GM21825 (cell line): ENCODE data around the gene SDC3.
A peak's percentile ranks its signal among the peaks of the same experiment; 100 is the strongest.
"Not testable (repeated sequence)": the region's sequence is repeated elsewhere in the genome, so short reads cannot be mapped to it uniquely, and the experiment has no call there.

Experiments used
- ATAC-seq: cut with Tn5 transposase; IDR thresholded peaks from one replicate; pipeline ENCODE4 v1.9.1; 2021; ENCODE audit warnings: mild to moderate bottlenecking, moderate library complexity; ENCODE audit not compliant: unreplicated experiment

SDC3 gene

DNA sequence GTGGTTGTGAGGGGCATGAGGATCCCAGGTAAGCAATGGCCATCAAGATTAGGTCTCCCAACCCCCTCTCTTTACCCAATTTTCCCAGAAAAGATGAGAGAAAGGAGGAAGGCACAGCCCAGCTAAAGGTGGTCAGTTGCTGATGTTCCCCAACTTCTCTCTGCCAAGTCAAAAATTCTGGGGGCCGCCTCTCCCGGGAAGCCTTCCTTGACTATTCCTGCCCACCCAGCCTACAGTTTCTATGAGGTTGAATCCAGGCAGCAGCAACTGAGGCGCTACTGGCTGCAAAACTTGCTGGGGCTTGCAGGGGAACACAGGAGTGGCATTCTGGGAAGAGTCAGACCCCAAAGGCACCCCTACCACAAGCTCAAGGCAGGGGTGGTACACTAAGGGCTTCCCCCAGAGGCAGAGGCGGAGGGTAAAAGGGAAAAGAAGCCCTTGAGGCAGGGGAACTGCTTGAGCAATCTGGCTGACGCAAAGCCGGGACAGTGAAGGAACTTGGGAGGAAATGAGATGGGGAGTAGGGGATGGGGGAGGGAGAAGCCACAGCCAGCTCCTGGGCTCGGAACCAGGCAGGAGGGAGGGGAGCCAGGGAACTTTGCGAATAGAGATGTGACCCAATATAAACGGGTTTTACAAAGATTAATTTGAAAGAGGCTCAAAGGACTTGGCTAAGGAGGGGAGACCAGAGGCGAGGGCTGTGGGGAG is 31.2 kb downstream of the SDC3 start:
- no peak for ATAC-seq

DNA sequence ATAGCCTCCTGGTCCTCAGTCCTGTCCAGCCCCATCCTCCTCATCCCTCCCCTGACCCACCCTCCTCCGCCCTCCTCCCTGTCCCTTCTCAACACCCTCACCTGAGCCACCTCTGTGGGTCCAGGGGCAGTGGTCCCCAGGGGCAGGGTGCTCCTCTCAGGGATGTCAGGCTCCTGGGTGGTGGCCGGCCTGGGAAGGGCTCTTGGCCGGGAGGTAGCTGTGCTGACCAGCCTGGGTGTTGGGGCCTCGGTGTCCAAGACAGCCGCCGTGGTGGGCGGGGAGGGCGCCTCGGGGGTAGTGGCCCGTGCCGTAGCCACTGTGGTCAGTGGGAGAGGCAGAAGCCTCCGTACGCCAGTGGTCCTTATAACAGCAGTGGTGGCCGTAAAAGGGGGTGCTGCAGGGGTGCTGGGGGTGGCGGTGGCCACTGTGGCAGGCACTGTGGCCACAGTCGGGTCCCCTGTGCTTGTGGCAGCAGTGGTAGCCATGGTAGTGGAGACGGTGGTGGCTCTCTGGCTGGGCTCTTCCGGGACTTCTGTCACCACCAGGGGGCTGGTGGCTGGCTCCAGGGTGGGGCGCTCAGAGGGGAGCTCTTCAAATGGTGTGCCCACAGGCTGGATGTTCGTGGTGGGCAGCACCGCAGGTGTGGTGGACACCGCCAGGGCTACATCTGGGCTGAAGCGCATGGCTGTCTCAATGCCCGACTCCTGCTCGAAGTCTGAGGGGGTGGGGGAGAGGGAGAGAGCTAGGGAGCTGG is 31.9 kb downstream of the SDC3 start:
- ATAC-seq: no peak

DNA sequence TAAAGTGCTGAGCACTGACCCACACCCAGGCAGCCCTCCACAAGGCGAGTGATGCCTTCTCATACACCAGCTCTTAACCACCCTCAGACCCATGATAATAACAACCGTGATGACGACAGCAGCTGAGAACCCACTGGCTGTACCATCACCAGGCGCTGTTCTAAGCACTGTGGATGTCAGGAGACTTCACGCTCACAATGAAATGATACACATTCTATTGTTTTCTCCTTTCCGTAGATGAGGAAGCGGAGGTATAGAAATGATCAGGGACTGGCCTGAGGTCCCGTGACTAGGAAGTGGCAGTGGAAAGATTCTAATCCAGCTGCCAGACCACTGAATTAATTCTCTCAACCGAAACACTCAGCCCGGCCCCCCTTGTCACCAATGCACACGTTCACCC is 32.6 kb downstream of the SDC3 start:
- no peak for ATAC-seq

DNA sequence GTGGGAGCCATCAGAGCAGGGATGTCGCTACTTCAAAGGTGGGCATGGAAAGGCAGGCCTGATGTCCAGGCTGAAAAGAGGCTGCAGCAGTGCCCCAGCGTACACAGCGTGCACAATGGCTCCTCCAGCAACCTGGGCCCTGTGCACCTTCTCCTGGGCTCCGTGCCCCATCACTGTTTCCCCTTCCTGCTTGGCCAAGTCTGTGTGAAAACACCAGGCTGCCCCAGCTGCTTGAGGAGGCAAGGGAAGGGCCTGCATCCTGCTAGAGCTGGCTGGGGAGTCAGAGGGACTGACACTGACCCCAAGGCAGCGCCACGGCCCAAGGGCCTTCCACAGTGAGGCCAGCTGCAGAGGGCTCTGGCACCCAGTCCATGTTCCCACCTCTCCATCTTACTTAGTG is 33.4 kb downstream of the SDC3 start:
- no peak for ATAC-seq

DNA sequence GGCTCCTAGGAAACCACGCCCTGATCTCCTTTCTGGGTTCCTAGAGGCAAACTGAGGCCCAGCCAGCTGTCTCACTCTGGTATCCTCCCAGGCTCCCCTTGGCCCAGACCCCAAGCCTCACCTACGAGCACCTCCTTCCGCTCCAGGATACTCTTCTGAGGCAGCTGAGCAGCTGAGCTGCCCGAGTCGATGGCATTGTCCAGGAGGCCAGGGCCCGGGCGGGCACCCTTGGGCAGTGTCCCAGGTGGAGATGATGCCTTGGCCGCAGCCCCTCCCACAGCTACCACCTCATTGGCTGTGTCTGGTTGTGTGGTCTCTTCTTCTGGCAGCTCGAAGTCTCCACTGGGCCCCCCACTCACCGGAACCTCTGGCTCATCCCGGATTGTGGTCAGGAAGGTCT is 34.4 kb downstream of the SDC3 start:
- ATAC-seq: no peak

DNA sequence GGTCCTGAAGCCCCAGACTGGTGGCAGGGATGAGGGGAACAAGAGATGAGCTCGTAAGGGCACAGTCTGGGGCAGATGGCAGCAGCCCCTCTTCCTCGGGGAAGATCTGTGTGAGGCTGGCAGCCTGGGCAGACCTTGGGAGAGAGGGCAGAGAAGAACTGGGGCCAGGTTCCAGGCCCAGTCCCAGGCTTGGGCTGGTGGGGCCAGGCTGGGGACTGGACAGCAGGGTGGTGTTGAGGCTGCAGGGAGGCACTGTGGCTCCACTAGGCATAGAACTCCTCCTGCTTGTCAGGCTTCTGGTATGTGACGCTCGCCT is 35.7 kb downstream of the SDC3 start:
- no peak for ATAC-seq

DNA sequence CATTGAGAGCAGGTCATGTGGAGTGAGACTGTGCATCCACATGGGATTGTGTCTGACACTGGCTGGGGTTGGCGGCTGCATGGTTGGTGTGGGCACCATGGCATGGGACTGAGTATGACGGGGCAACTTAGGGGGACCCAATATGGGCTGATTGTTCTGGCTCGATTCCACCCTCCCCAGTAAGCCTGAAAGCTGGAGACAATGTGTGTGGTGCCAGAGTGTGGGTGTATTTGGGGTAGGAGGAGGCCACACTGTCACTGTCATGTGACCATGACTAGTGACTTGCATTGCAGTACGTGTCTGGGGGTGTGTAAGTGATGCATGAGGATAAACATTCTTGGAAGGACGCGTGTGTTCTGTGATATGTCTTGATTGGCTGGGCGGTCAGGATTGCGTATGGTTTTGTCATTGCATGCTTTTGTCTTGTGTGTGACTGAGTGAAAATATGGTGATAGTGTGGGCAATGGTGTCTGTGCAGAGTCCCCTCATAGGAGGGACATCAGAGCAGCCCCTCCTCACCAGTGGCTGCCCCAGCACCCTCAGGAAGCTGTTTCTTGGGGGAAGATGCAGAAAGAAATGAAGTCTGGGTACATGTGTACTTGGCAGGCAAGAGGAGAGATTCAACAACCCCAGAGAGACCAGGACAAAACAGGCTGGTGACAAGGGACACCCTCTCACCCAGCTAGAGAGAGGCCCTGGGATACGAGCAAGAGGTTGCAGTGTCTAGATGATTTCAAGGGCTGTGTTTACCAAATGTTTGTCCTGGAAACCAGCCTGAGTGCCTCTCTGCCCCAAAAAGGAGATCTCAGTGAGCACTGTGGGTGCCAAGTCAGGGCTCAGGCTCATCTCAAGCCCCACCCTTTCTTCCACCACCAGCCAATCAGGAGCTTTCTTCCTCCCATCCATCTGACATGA is 36.3 kb downstream of the SDC3 start:
- no peak for ATAC-seq

DNA sequence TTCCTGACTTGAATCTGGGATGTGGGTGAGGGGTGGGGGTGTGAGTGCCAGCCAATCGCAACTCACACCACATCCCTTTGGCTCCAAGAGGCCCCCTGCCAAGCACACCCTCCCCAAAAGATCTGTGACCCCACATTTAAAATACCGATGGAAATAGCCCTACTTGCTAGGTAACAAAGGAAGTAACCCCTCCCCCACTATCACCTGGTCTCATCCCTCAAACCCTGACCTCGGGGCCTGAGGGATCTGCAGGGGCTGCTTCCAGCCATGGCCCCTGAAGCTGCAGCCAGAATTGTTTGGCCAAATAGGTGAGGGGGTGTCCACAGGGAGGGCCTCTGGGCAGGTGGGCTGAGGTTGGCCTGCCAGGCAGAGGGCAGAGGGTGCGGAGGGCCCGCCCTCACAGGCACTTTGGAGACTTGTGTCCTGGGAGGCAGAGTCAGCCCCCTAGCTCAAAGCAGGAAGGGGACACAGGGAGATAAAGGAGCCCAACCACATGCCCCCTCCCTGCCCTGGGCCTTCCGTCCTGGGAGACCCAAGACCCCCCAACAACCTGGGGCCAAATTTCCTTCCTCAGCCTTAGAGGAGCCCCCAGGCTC is 37.2 kb downstream of the SDC3 start:
- ATAC-seq: no peak

DNA sequence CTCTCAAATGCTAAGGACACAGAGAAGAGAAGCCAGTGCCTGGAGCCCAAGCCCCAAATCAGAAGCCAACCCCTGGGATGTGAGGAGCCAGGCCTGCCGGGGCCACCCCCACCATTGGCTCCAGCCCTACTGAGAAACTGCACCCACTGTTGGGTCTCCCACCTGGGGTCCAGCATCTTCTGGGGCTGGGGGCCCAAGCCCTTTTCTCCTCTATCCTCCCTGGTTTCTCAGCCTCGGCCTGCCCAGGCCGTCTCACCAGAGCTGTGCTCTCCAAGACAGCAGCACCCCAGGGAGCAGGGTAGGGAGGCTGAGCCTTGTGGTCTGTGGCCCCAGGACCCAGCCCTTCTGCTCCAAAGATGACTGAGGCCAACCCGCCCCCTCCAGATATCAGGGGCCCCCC is 37.9 kb downstream of the SDC3 start:
- ATAC-seq: no peak

DNA sequence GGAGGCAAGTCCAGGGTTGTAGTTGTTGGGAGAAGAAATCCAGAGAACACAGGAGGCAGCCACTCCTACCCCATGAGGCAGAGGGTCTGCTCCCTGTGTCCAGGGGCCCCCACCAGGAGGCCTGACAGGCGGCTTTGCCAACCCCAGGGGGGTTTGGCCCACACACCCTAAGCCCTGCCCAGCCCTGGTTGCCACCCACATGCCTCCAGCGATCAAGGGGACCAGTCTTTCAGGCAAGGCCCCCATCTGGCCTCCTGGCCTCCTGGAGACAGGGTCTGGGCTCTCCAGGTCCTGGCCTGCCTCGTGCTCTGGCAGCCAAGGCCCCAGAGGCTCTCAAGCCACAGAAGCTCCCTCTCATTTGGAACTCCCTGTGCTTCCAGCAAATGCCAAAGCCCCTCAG is 38.5 kb downstream of the SDC3 start:
- no peak for ATAC-seq

DNA sequence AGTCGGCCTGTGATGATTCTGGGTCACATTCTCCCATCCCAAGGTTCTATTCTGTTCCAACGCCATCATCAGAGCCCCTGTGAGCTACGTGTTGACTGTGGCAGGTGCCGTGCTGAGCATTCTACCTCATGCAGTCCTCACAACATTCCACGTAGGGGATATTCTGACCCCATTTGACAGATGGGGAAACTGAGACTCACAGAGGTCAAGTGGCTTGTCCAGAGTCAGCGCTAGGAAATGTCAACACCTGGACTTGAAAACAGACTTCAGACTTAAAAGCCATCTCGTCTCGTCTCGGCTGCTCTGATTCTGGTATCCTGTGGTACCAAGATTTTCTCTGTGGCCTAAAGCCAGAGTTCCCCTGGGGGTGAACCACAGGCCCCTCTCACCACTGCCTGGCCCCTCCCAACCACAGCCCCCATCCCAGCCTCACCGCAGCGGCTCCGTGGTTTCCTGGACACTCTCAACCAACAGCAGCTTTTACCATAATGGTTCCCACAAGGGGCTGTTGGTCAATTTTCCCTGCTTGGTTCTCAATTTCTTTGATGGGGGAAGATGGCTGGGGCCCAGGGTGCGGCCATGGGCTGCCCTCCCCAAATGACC is 39.6 kb downstream of the SDC3 start:
- peak; percentile 69 for ATAC-seq

DNA sequence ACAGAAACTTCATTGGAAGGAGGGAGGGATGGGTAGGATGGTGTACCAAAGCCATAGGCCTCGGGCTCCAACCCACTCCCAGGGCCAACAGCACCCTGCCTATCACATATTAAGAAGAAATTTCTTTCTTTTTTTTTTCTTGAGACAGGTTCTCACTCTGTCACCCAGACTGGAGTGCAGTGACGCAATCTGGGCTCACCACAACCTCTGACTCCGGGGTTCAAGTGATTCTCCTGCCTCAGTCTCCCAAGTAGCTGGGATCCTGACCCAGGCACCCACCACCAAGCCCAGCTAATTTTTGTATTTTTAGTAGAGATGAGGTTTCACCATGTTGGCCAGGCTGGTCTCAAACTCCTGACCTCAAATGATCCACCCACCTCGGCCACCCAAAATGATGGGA is 40.5 kb downstream of the SDC3 start:
- not testable (repeated sequence) for ATAC-seq

DNA sequence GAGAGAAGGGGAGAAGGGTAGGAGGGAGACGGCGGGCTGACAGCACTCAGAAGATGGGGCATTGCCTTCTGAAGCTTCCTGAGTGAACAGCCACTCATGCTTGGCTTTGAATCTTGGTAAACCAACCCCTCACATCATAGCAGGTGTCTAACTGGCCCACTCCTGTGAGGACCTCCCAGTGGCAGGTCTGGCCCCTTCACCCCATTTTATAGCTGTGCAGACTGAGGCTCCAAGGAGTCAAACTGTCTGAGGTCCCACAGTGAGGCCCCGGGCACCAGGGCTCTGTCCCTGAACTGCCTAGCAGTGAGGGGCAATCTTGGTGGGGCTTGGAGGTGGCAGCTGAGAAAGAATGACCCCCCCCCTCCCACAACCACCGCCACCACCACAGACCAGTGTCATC is 41.0 kb downstream of the SDC3 start:
- ATAC-seq: no peak

DNA sequence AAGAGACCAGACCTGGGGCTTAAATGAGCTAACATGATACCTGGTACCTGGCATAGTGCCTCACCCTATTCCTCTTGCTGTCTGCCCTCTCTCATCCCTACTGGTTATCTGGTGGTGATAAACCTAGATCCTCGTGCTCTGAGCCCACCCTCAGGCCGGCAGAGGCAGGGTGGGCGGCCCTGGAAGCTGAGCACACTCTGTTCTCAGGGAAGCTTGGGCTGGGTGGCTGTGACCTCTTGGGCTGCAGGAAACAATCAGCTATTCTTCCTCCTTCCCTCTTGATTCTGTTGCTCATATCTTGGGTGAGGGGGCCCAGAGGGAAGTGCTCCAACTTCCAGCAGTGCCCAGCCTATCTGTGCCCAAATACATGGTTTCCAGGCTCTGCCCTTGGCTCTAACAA is 42.0 kb downstream of the SDC3 start:
- ATAC-seq: no peak

DNA sequence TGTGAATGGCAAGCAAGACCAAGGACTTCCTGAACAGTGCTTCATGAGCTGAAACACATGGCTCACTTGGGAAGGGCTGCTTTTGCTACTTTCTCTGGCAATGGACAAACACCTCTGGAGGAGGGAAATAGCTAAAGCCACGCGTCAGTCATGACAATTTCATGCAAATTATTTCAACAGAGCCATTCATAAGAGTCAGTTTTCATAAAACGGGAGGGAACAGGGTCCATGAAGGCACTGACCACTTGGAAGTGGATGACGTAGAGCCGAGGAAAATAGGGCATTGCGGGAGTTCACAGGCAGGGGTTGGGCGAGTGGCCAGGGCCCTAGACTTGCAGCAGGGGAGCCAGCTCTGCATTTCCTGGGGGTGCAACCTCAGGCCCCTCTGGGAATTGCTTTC is 43.9 kb downstream of the SDC3 start:
- ATAC-seq: no peak

DNA sequence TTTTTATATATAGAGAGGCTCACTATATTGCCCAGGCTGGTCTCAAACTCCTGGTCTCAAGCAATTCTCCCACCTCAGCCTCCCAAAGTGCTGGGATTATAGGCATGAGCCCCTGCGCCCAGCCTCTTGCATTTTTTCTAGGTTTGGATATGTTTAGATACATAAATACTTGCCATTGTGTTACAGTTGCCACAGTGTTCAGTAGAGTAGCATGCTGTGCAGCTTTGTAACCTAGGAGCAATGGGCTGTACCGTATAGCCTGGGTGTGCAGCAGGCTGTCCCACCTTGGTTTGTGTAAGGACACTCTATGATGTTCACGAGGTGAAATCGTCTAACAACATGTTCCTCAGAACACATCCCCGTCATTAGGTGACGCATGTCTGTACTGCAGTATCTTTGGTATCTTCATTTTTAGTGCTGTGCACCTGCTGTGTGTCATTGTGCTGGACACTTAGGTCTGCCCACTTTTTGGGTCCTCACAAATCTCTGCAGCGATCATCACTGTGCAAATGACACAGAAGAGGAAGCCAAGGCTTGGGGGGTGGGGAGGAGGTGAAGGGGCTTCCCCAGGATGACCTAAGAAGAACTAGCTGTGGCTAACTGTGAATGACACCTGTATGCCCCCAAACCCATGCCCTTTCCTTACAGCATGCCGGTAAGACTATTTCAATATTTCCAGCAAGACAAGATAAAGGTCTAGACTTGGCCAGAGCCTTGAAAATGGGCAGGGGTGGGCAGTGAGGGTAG is 44.5 kb downstream of the SDC3 start:
- no peak for ATAC-seq

DNA sequence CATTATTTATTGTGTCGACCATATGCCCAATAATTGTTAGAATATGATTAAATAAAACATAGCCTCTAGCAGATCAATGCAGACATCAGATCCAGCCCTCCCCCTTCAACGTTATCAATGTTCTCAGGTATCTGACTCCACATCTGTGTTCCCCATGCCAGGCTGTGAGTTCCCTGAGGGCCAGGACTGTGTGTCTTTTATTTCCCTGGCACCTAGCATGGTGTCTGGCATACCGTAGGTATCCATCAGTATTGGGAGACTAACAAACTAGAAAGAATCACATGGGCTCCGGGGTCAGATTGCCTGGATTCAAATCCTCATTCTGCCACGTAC is 48.3 kb downstream of the SDC3 start:
- no peak for ATAC-seq

DNA sequence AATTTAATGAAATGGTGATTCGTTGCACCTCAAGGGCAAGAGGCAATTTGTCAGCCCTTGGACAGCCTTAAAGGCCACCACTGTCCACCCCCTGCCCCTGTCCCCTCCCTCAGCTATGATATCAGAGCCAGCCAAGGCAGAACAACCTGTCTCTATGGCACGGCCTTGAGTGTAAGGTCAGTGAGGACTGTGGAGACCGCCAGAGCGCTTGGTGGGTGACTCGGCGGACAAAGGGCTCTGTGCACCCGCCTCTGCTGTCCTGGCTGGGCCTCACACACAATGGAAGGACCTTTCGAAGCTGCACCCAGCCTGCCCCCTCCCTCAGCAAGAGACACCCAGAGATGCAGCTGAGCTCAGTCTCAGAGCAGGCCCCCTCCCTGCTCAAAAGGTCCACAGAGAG is 50.6 kb downstream of the SDC3 start:
- no peak for ATAC-seq

DNA sequence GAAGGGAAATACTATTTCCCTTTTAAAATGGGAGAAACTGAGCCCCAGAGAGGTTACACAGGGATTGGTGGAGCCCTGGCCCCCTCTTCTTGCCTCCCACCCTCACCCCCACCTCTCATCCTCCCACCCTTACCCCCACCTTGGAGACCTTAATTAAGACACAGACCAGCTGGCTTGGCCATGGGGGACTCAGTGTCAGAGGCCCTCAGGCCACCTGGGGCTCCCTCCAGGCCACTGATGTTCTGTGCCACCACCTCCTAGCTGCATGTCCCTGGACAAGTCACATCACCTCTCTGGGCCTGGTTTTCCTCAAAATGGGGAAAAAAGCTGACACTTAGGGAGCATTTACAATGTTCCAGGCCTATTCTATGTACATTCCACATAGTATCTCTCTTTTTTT is 51.5 kb downstream of the SDC3 start:
- no peak for ATAC-seq

DNA sequence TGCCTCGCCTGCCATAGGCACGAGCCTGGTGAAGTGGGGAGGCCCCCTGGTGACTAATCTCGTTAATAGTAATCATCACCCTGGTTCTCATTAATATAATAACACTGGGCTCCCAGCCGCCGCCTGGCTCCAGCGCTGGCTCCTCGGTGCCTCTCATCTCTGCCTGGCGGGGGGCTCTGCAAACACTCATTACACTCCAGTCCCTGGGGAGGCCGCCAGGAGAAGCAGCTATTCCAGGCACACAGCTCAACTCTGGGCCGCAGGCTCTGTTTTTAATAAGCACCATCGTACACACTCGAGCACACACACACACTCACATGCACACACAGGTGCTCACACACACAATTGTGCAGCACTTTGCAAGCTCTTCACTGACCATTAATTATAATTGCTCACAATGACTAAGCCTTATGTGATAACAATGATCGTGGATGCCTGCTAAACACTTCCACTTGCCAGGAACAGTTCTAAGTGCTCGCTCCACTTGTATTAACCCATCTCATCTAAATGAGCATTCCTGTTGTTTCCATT is 52.2 kb downstream of the SDC3 start:
- ATAC-seq: no peak
